ENCODE data around the gene SLC39A3. TPM values are rescaled to one million over a fixed set of nuclear protein-coding genes. Genes with fewer than 3 reads are reported as not detected.

Gene SLC39A3
- total RNA-seq, 1 donor from 2014 or later = 33.1 TPM

- TF ChIP-seq CTCF (conservative IDR thresholded peaks at IDR 0.05) = no peak
- Mint-ChIP-seq H3K36me3 (peaks cover 5% of the 10 kb centered on the region), H3K9me3 (no peaks in the 10 kb centered on the region), H3K27ac (no peak overlapping the region), H3K4me1 (ENCODE audit: unreplicated experiment) (peaks cover 6% of the 10 kb centered on the region), H3K27me3 (peaks cover 12% of the 10 kb centered on the region), H3K4me3 (no peak overlapping the region)
- DNase-seq (ENCODE audit: extremely low spot score, unreplicated experiment) = no peak
Observed at GRCh38 chr19:2732157-2732725, 7.6 kb downstream of the SLC39A3 start.

- Mint-ChIP-seq H3K9me3 (no peaks in the 10 kb centered on the region), H3K36me3 (peaks cover under 1% of the 10 kb centered on the region), H3K4me1 (ENCODE audit: unreplicated experiment) (peaks cover 6% of the 10 kb centered on the region), H3K4me3 (no peak overlapping the region), H3K27ac (no peak overlapping the region), H3K27me3 (peaks cover 17% of the 10 kb centered on the region)
- DNase-seq (ENCODE audit: extremely low spot score, unreplicated experiment) = no peak
- TF ChIP-seq CTCF (conservative IDR thresholded peaks at IDR 0.05) = no peak
Observed at GRCh38 chr19:2731181-2731995, 8.4 kb downstream of the SLC39A3 start.

GRCh38 chr19:2729943-2730818, 9.6 kb downstream of the SLC39A3 start:
- H3K27ac Mint-ChIP-seq = no peak overlapping the region
- peak; percentile 68 for DNase-seq (ENCODE audit: extremely low spot score, unreplicated experiment)
- H3K4me3 Mint-ChIP-seq = no peak overlapping the region
- TF ChIP-seq CTCF (conservative IDR thresholded peaks at IDR 0.05) = no peak
- no peaks in the 10 kb centered on the region for H3K9me3 Mint-ChIP-seq
- H3K4me1 Mint-ChIP-seq (ENCODE audit: unreplicated experiment) = peaks cover 6% of the 10 kb centered on the region
- H3K27me3 Mint-ChIP-seq = peaks cover 25% of the 10 kb centered on the region
- no peaks in the 10 kb centered on the region for H3K36me3 Mint-ChIP-seq

- H3K4me3 Mint-ChIP-seq = no peak overlapping the region
- peaks cover under 1% of the 10 kb centered on the region for H3K4me1 Mint-ChIP-seq (ENCODE audit: unreplicated experiment)
- H3K36me3 Mint-ChIP-seq = no peaks in the 10 kb centered on the region
- no peak for DNase-seq (ENCODE audit: extremely low spot score, unreplicated experiment)
- H3K9me3 Mint-ChIP-seq = no peaks in the 10 kb centered on the region
- no peak for TF ChIP-seq CTCF (conservative IDR thresholded peaks at IDR 0.05)
- H3K27ac Mint-ChIP-seq = no peak overlapping the region
- peaks cover 30% of the 10 kb centered on the region for H3K27me3 Mint-ChIP-seq
Observed at GRCh38 chr19:2728783-2729387, 10.9 kb downstream of the SLC39A3 start.

- TF ChIP-seq CTCF (conservative IDR thresholded peaks at IDR 0.05) = no peak
- Mint-ChIP-seq H3K4me1 (ENCODE audit: unreplicated experiment) (no peaks in the 10 kb centered on the region), H3K4me3 (no peak overlapping the region), H3K27me3 (peaks cover 33% of the 10 kb centered on the region), H3K27ac (no peak overlapping the region), H3K9me3 (no peaks in the 10 kb centered on the region), H3K36me3 (no peaks in the 10 kb centered on the region)
- DNase-seq (ENCODE audit: extremely low spot score, unreplicated experiment) = no peak
Observed at GRCh38 chr19:2727640-2727944, 12.2 kb downstream of the SLC39A3 start.

Data from type B pancreatic cell (in vitro differentiated cells).